ENCODE results near the gene MGAT5B.

Gene MGAT5B

DNA sequence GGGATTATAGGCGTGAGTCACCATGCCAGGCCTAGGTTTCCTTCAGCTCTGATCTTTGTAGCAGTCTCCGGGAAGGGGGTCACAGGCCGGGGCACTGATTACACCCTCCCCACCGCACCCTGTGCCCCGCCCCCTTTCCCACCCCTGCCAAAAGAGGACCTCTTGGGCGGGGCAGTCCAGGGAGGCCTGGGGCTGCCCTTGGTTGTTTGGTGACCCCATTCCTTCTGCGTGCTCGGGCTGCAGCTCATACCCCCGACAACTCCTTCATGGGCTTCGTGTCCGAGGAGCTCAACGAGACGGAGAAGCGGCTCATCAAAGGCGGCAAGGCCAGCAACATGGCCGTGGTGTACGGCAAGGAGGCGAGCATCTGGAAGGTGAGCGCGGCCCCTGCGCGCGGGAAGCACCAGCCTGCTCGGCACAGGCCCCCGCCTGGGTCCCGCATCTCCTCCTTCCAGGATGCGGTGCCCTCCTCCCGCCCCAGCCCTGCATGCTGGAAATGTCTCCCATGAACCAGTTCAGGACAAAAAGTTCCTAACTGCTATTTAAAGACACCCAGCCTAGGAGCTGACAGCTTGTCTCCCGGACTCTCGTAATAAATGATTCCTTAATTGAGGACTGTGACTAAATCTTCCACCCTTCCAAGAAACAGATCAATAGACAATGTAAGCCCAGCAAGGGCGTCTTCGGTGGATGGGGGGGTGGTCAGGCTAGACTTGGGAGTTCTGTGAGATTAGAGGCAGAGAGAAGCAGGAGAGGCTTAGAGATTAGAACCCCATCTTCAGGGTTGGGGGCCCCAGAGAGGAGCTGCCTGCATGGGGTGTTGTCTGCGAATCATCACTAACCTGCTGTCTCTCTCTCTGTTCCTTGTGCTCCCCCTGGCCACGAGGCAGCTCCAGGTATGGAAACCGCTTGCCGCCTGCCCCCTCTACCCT lies 64.5 kb downstream of the MGAT5B start:
- DNase-seq = no peak

GRCh38 chr17:76934561-76935320 lies 66.5 kb downstream of the MGAT5B start:
- DNase-seq = no peak

DNA sequence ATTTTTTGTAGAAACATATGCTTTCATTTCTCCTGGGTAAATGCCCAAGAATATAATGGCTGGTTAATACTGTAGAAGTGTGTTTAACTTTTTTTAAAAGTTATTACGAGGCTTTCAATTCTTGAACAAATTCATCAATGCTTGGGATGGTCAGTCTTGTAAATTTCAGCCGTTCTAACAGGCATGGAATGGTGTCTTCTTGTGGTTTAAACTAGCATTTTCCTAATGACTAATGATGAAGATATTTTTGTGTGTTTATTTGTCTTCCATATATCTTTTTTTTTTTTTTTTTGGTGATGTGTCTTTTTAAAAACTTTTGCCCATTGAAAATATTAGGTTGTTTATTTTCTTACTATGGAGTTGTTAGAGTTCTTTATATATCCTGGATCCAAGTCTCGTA lies 67.1 kb downstream of the MGAT5B start:
- DNase-seq = peak; percentile 49

DNA sequence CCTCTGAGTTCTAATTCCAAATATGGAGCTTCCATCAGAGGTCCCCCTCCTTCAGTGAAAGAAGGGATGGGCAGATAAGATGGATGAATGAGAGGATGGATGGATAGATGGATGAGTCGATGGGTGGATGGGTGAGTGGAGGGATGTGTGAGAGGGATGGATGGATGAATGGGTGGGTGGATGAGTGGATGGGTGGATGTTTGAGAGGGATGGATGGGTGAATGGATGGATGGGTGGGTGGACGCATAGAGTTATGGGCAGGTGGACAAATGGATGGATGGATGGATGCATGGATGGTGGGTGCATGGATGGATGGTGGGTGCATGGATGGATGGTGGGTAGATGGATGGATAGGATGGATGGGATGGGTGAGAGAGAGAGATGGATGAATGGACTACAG lies 69.0 kb downstream of the MGAT5B start:
- no peak for DNase-seq

DNA sequence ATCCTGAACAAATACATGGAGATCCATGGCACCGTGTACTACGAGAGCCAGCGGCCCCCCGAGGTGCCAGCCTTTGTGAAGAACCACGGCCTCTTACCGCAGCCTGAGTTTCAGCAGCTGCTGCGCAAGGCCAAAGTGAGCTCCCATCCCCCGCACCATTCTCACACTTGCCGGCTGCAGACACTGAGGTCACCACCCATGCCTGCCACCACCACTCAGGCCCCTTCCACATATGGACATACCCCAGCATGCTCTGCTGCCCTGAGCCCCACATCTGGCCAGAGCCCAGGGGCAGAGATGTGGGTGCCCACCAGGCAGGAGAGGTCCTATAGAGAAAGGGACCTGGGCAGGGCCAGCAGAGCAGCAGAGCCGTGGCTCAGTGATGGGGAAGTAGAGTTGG lies 69.8 kb downstream of the MGAT5B start:
- DNase-seq = no peak

DNA sequence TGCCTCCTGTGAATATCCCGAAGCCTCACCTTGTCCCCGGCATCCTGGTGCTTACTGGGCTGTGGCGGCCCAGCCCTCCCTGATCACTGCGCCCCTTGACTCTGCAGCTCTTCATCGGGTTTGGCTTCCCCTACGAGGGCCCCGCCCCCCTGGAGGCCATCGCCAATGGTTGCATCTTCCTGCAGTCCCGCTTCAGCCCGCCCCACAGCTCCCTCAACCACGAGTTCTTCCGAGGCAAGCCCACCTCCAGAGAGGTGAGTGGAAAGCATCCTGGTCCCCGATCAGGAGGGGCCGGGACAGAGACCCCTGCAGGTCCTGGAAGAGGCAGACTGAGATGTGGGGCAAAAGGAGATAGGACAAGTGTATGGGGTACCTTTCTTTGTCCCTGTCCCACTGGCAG lies 72.1 kb downstream of the MGAT5B start:
- no peak for DNase-seq

GRCh38 chr17:76940738-76941350 lies 72.6 kb downstream of the MGAT5B start:
- DNase-seq = no peak

DNA sequence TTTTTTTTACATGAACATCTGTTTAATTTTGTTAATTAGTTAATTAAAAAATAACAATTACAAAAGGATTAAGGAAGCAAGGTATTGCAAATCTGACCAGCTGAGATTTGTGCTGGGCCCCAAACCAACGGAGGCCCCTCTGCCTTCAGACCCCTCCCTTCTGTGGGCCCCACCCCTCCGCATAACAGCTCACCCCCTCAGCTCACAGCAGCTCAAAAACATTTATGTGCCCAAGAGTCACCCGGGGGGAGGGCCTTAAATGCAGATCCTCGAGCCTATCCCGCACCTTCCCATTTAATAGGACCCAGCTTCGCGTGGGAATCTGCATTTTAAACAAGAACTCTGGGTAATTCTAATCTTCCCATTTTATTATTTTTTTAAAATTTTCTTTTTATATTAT lies 75.0 kb downstream of the MGAT5B start:
- DNase-seq = no peak

DNA sequence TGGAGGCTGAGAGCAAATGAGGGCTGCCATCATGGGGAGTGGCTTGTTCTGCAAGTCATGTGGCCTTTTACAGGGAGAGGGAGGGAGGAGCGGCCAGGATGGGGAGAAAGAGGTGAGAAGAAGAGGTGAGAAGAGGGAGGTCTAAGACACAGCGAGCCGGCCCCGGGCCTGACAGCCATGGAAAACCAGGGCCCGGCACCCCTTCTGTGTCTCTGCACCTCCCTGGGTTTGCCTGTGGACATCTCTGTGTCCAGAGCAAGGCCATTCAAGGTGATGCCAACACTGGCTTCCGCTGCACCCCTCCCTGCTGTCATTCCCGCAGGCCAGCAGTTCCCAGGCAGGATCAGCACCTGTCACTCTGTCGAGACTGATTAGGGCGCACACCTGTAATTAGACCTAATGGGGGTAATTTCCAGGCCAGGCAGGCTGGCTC lies 75.6 kb downstream of the MGAT5B start:
- DNase-seq = no peak

DNA sequence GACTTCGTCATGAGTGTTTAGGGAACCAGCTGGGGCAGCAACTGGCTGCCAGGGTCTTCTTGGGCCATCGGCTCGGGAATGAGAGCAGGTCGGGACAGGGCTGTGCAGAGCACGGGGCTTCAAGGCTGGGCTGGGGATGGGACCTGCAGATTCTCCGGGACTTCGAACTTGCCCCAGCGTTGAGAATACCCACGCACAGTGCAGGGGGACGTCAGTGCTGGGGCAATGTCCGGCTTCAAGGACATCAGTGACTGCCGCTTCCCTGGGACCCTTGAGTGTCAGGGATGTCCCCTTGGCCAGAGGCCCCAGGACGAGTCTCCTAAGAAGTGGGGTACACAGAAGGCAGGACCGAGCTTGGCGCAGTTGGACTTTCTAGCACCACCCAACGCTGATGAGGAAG lies 76.3 kb downstream of the MGAT5B start:
- no peak for DNase-seq

- DNase-seq = no peak
Observed at GRCh38 chr17:76946111-76946771, 78.0 kb downstream of the MGAT5B start.

- DNase-seq = no peak
Observed at GRCh38 chr17:76946772-76947135, 78.5 kb downstream of the MGAT5B start.

- DNase-seq = no peak
Observed at GRCh38 chr17:76947309-76947708, 79.1 kb downstream of the MGAT5B start.

DNA sequence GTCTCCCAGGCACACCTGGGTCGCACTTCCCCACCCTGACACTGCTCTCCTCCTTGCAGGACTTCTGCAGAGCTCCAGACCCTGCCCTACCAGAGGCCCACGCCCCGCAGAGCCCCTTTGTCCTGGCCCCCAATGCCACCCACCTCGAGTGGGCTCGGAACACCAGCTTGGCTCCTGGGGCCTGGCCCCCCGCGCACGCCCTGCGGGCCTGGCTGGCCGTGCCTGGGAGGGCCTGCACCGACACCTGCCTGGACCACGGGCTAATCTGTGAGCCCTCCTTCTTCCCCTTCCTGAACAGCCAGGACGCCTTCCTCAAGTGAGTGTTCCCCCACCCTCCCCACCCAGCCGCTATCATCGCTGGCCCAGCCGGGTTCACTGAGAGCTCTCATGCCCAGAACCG lies 79.6 kb downstream of the MGAT5B start:
- DNase-seq = no peak

- no peak for DNase-seq
Observed at GRCh38 chr17:76948301-76948700, 80.1 kb downstream of the MGAT5B start.

- no peak for DNase-seq
Observed at GRCh38 chr17:76948726-76949342, 80.6 kb downstream of the MGAT5B start.

GRCh38 chr17:76949913-76950695 lies 81.9 kb downstream of the MGAT5B start:
- no peak for DNase-seq

- DNase-seq = no peak
Observed at GRCh38 chr17:76951375-76951905, 83.2 kb downstream of the MGAT5B start.

GRCh38 chr17:76952402-76952801 lies 84.2 kb downstream of the MGAT5B start:
- no peak for DNase-seq

DNA sequence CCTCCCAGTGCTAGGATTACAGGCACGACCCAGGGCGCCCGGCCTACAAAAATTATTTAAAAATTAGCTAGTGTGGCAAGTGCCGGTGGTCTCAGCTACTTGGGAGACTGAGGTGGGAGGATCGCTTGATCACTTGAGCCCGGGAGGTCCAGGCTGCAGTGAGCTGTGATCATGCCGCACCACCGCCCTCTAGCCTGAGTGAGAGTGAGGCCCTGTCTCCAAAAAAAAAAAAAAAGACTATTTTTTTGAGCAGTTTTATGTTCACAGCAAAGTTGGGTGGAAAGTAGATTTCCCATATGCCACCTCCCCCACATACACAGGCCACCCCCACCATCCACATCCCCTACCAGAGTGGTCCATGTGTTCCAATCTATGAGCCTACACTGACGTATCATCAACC lies 84.9 kb downstream of the MGAT5B start:
- no peak for DNase-seq

GRCh38 chr17:76953946-76954345 lies 85.7 kb downstream of the MGAT5B start:
- peak; percentile 18 for DNase-seq

- no peak for DNase-seq
Observed at GRCh38 chr17:76955191-76955590, 87.0 kb downstream of the MGAT5B start.
